Ascending aorta (tissue), 2 donors: ENCODE data around the gene PER3. TPM values are rescaled to one million over a fixed set of nuclear protein-coding genes. Genes with fewer than 3 reads are reported as not detected.

ENCODE experiments used
- DNase-seq, 2 donors: peaks; one replicate each; pipeline ENCODE4 v3.0.0-alpha.2; 2019; ENCODE audit warnings: low spot score in 2 of 2
- H3K27ac ChIP-seq, 2 donors: fragments of 200-600 bp; sonication (generic); one replicate each; pipeline ENCODE4 v1.5.1; 2016 to 2017; ENCODE audit warnings: mild to moderate bottlenecking in 1 of 2
- H3K27me3 ChIP-seq: fragments of 200-600 bp; sonication (generic); one replicate; pipeline ENCODE4 v1.5.1; 2017
- H3K36me3 ChIP-seq, 2 donors: fragments of 200-600 bp; sonication (generic); one replicate each; pipeline ENCODE4 v1.5.1; 2016
- H3K4me1 ChIP-seq, 2 donors: fragments of 200-600 bp; sonication (generic); one replicate each; pipeline ENCODE4 v1.5.1; 2016 to 2017; ENCODE audit warnings: mild to moderate bottlenecking in 1 of 2
- H3K4me3 ChIP-seq, 2 donors: fragments of 200-600 bp; sonication (generic); one replicate each; pipeline ENCODE4 v1.5.1; 2016 to 2017; ENCODE audit warnings: mild to moderate bottlenecking in 1 of 2
- H3K9me3 ChIP-seq, 2 donors: fragments of 200-600 bp; sonication (generic); one replicate each; pipeline ENCODE4 v1.5.1; 2016
- intact Hi-C: fragments of 100-400 bp; cut with DNase I; formaldehyde crosslinking; loops from one replicate; pipeline ENCODE4 v1.15.1; 2023
- total RNA-seq: library from RNA; depleted of rRNA; stranded (reverse); fragments of >200 nt; gene quantifications from one replicate; pipeline ENCODE4 v1.1.0, GENCODE V29; 2016
- TF ChIP-seq, protein P1 (sequence below), 3 experiments: fragments of 200-600 bp in 2 of 3; fragments of 450-650 bp in 1 of 3; sonication (generic) in 2 of 3; IDR thresholded peaks; one replicate each; pipeline ENCODE4 v1.5.1; 2016 to 2019; ENCODE audit warnings: antibody characterized with exemption in 3 of 3, mild to moderate bottlenecking in 1 of 3, moderate library complexity in 1 of 3

Gene PER3
- total RNA-seq, 1 donor from 2014 or later: 8.1 TPM

DNA sequence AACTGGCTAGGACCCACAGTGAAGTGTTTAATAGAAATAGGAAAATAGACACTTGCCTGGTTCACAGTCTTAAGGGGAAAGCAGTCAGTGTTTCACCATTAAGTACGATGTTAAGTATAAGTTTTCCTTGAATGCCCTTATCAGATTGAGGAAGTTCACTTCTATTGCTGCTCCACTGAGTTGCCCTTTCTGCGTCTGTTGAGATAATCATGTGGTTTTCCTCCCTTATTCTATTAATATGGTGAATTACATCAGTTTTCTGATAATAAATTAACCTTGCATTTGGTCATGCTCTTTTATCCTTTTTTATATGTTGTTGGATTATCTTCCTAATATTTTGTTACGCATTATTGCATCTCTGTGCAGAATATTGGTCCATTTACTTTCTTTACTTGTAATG is 47.4 kb downstream of the PER3 start:
- H3K27me3 ChIP-seq: no peaks in the 10 kb centered on the region
- intact Hi-C loops: no loop called here
- DNase-seq: no peak
- H3K9me3 ChIP-seq: no peaks in the 10 kb centered on the region
- H3K36me3 ChIP-seq: peaks cover 16 to 63% of the 10 kb centered on the region in 2 donors
- H3K4me1 ChIP-seq: no peaks in the 10 kb centered on the region
- no peak overlapping the region for H3K27ac ChIP-seq
- H3K4me3 ChIP-seq: no peak overlapping the region
- TF ChIP-seq, protein P1, sequence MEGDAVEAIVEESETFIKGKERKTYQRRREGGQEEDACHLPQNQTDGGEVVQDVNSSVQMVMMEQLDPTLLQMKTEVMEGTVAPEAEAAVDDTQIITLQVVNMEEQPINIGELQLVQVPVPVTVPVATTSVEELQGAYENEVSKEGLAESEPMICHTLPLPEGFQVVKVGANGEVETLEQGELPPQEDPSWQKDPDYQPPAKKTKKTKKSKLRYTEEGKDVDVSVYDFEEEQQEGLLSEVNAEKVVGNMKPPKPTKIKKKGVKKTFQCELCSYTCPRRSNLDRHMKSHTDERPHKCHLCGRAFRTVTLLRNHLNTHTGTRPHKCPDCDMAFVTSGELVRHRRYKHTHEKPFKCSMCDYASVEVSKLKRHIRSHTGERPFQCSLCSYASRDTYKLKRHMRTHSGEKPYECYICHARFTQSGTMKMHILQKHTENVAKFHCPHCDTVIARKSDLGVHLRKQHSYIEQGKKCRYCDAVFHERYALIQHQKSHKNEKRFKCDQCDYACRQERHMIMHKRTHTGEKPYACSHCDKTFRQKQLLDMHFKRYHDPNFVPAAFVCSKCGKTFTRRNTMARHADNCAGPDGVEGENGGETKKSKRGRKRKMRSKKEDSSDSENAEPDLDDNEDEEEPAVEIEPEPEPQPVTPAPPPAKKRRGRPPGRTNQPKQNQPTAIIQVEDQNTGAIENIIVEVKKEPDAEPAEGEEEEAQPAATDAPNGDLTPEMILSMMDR (IDR thresholded peaks at IDR 0.05): no peak

DNA sequence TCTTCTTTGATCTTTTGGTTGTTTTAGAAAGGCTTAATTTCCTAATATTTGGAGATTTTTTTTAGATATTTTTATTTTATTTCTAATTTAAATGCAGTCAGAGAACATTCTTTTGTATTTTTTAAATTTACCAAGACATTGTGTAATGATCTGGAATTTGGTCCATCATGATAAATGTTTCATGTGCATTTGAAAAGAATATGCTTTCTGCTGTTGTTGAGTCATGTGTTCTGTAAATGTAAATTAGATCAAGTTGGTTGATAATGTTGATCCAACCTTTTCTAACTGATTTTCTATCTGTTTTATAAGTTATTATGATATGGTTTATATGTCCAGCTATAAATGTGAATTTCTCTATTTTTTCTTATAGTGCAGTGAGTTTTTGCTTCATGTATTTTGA is 48.9 kb downstream of the PER3 start:
- H3K27ac ChIP-seq: no peak overlapping the region
- no peak for DNase-seq
- intact Hi-C loops: no loop called here
- TF ChIP-seq, protein P1 (IDR thresholded peaks at IDR 0.05): no peak
- H3K4me3 ChIP-seq: no peak overlapping the region
- peaks cover 23 to 63% of the 10 kb centered on the region in 2 donors for H3K36me3 ChIP-seq
- H3K27me3 ChIP-seq: no peaks in the 10 kb centered on the region
- H3K4me1 ChIP-seq: no peaks in the 10 kb centered on the region
- no peaks in the 10 kb centered on the region for H3K9me3 ChIP-seq

DNA sequence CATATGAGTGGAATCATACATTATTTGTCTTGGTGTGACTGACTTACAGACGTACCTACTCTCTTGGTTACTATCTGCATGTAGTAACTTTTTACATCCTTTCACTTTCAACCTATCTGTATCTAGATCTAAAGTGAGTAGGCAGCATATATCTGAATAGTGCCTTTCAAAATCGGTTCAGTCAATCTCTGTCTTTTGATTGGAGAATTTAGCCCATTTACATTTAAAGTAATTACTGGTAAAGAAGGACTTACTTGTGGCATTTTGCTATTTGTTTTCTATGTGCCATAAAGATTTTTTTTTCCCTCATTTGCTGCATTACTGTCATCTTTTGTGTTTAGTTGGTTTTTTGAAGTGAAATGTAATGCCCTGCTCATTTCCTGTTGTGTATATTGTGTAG is 54.6 kb downstream of the PER3 start:
- no peak for DNase-seq
- Histone ChIP-seq H3K36me3 (peaks cover 59 to 89% of the 10 kb centered on the region in 2 donors), H3K27me3 (no peaks in the 10 kb centered on the region), H3K9me3 (peaks cover 0 to 20% of the 10 kb centered on the region in 2 donors), H3K27ac (no peak overlapping the region), H3K4me1 (no peaks in the 10 kb centered on the region), H3K4me3 (no peak overlapping the region)
- TF ChIP-seq, protein P1 (IDR thresholded peaks at IDR 0.05): no peak
- intact Hi-C loops: no loop called here

DNA sequence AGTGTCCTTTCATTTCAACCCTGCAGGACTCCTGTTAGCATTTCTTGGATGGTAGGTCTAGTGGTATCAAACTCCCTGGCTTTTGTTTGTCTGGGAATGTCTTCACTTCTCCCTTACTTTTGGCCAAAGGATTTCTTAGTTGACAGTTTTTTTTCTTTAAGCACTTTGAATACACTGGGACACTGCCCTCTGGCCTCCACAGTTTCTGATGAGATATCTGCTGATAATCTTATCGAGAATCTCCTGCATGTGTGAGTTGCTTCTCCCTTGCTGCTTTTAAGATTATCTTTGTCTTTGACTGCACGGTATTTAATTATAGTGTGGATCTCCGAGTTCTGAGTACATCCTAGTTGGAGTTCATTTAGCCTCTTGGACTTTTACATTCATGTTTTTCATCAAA is 55.4 kb downstream of the PER3 start:
- no peaks in the 10 kb centered on the region for H3K4me1 ChIP-seq
- TF ChIP-seq, protein P1 (IDR thresholded peaks at IDR 0.05): no peak
- H3K9me3 ChIP-seq: peaks cover 0 to 20% of the 10 kb centered on the region in 2 donors
- no peak overlapping the region for H3K27ac ChIP-seq
- intact Hi-C loops: no loop called here
- H3K27me3 ChIP-seq: no peaks in the 10 kb centered on the region
- H3K4me3 ChIP-seq: no peak overlapping the region
- DNase-seq: no peak
- H3K36me3 ChIP-seq: peaks cover 62 to 88% of the 10 kb centered on the region in 2 donors

DNA sequence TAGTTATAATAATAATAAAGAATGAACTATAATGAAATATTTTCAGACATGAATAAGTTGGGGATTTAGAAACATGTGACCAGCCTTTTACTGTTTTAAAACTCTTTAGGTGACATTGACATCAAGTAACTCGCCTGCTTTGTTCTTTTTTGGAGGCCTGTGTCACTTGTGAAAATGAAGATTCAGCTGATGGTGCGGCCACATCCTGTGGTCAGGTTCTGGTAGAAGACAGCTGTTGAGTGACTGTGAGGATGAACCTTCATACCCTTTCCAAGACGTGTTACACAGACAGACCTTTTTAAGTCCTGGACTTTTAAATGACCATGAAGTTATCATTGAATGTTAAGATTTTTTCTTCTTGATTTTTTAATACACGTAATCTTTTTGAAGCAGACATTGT is 58.4 kb downstream of the PER3 start:
- TF ChIP-seq, protein P1 (IDR thresholded peaks at IDR 0.05): no peak
- Histone ChIP-seq H3K27ac (no peak overlapping the region), H3K36me3 (peaks cover 49 to 59% of the 10 kb centered on the region in 2 donors), H3K4me3 (no peak overlapping the region), H3K27me3 (no peaks in the 10 kb centered on the region), H3K4me1 (no peaks in the 10 kb centered on the region), H3K9me3 (peaks cover 0 to 20% of the 10 kb centered on the region in 2 donors)
- intact Hi-C loops: no loop called here
- no peak for DNase-seq

DNA sequence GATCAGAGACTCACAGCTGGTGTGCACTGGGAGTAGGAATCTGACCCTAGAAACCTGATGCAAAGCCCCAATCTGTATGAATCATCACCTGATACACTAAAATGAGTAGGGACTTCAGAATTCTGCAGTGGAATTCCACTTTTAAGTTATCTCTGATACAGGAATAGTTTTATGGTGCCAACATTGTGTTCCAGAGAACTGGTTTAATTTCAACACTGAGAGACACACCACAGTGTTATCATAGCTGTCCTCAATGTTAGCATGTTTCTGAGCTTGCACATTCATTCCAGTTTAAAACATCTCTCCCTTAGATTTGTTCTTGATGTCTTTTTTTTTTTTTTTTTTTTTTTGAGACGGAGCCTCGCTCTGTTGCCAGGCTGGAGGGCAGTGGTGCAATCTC is 61.7 kb downstream of the PER3 start:
- TF ChIP-seq, protein P1 (IDR thresholded peaks at IDR 0.05): no peak
- no peak overlapping the region for H3K27ac ChIP-seq
- intact Hi-C loops: no loop called here
- H3K9me3 ChIP-seq: no peaks in the 10 kb centered on the region
- H3K4me3 ChIP-seq: no peak overlapping the region
- no peaks in the 10 kb centered on the region for H3K27me3 ChIP-seq
- no peaks in the 10 kb centered on the region for H3K4me1 ChIP-seq
- peaks cover 19 to 27% of the 10 kb centered on the region in 2 donors for H3K36me3 ChIP-seq
- no peak for DNase-seq
